Stimulated activated CD4-positive, alpha-beta T cell treated with anti-CD3 and anti-CD28 coated beads, Interleukin-15, amount 100 ng/mL, for 1 hour (primary cell): Measurements from ENCODE around the gene LHFPL3.
"Not testable (repeated sequence)": the region's sequence is repeated elsewhere in the genome, so short reads cannot be mapped to it uniquely, and the experiment has no call there.

Experiments
- DNase-seq, 2 donors: peaks; one replicate each; pipeline ENCODE4 v3.0.0-alpha.2; 2020; ENCODE audit warnings: low read depth in 1 of 2, low spot score in 1 of 2

LHFPL3 gene

GRCh38 chr7:104891949-104892348, 563.5 kb downstream of the LHFPL3 start:
- DNase-seq: no peak

- DNase-seq: no peak
Measured at GRCh38 chr7:104894314-104894713, 565.9 kb downstream of the LHFPL3 start.

GRCh38 chr7:104894726-104895521, 566.5 kb downstream of the LHFPL3 start:
- DNase-seq: no peak

GRCh38 chr7:104895522-104896236, 567.3 kb downstream of the LHFPL3 start:
- DNase-seq: no peak

- DNase-seq: no peak
Measured at GRCh38 chr7:104898434-104898833, 570.0 kb downstream of the LHFPL3 start.

- no peak for DNase-seq
Measured at GRCh38 chr7:104900525-104901239, 572.3 kb downstream of the LHFPL3 start.

GRCh38 chr7:104901240-104901619, 572.8 kb downstream of the LHFPL3 start:
- no peak for DNase-seq

- no peak for DNase-seq
Measured at GRCh38 chr7:104902183-104902582, 573.8 kb downstream of the LHFPL3 start.

GRCh38 chr7:104903044-104903443, 574.6 kb downstream of the LHFPL3 start:
- no peak for DNase-seq

- DNase-seq: no peak
Measured at GRCh38 chr7:104903846-104904245, 575.4 kb downstream of the LHFPL3 start.

GRCh38 chr7:104906032-104906431, 577.6 kb downstream of the LHFPL3 start:
- no peak for DNase-seq

GRCh38 chr7:104906556-104906955, 578.2 kb downstream of the LHFPL3 start:
- no peak for DNase-seq

GRCh38 chr7:104908636-104909035, 580.2 kb downstream of the LHFPL3 start:
- no peak for DNase-seq

GRCh38 chr7:104909096-104909495, 580.7 kb downstream of the LHFPL3 start:
- DNase-seq: no peak

GRCh38 chr7:104914421-104914820, 586.0 kb downstream of the LHFPL3 start:
- DNase-seq: no peak

GRCh38 chr7:104921596-104921995, 593.2 kb downstream of the LHFPL3 start:
- DNase-seq: no peak

- DNase-seq: no peak
Measured at GRCh38 chr7:104922182-104923009, 594.0 kb downstream of the LHFPL3 start.

- DNase-seq: peak in 1 of 2 donors; percentile 40
Measured at GRCh38 chr7:104923010-104923421, 594.6 kb downstream of the LHFPL3 start.

GRCh38 chr7:104926189-104926588, 597.8 kb downstream of the LHFPL3 start:
- DNase-seq: not testable (repeated sequence)

- DNase-seq: no peak
Measured at GRCh38 chr7:104926601-104927041, 598.2 kb downstream of the LHFPL3 start.

- no peak for DNase-seq
Measured at GRCh38 chr7:104927055-104927454, 598.7 kb downstream of the LHFPL3 start.
